Endodermal cell (in vitro differentiated cells): ENCODE data around the gene ZNF681. TPM values are rescaled to one million over a fixed set of nuclear protein-coding genes. Genes with fewer than 3 reads are reported as not detected.

Experiments
- DNase-seq: peaks from one replicate; pipeline ENCODE4 v3.0.0-alpha.2; 2017
- H3K27ac ChIP-seq: 2 replicates; pipeline ENCODE4 v1.5.1; 2013; ENCODE audit warnings: mild to moderate bottlenecking, low read depth, low read length, moderate library complexity
- H3K27me3 ChIP-seq: 2 replicates; pipeline ENCODE4 v1.6.1; 2013; ENCODE audit warnings: mild to moderate bottlenecking, low read length, moderate library complexity; ENCODE audit not compliant: insufficient read depth, control insufficient read depth, poor library complexity, severe bottlenecking
- H3K36me3 ChIP-seq: 2 replicates; pipeline ENCODE4 v1.7.0; 2013; ENCODE audit warnings: mild to moderate bottlenecking, low read length, moderate library complexity; ENCODE audit not compliant: control insufficient read depth, insufficient read depth
- H3K4me1 ChIP-seq: one replicate; pipeline ENCODE4 v1.7.0; 2013; ENCODE audit warnings: low read length; ENCODE audit not compliant: control insufficient read depth, insufficient read depth
- H3K4me3 ChIP-seq: 2 replicates; pipeline ENCODE4 v1.5.1; 2013; ENCODE audit warnings: mild to moderate bottlenecking, low read length, moderate library complexity
- H3K9ac ChIP-seq: 2 replicates; pipeline ENCODE4 v1.6.1; 2013; ENCODE audit warnings: mild to moderate bottlenecking, low read length, moderate library complexity; ENCODE audit not compliant: poor library complexity, severe bottlenecking; ENCODE audit errors: extremely low read depth
- H3K9me3 ChIP-seq: 2 replicates; pipeline ENCODE4 v1.6.1; 2013; ENCODE audit warnings: mild to moderate bottlenecking, low read length, moderate library complexity; ENCODE audit not compliant: control insufficient read depth
- H3K27ac Mint-ChIP-seq: 2 replicates; pipeline ENCODE4 v1.8.0; 2020; ENCODE audit warnings: mixed read lengths
- H3K27me3 Mint-ChIP-seq: 2 replicates; pipeline ENCODE4 v1.8.0; 2021; ENCODE audit warnings: mild to moderate bottlenecking, mixed read lengths; ENCODE audit not compliant: insufficient read depth
- H3K36me3 Mint-ChIP-seq: 2 replicates; pipeline ENCODE4 v1.8.0; 2020; ENCODE audit warnings: low read depth, mixed read lengths
- H3K4me1 Mint-ChIP-seq: 2 replicates; pipeline ENCODE4 v1.8.0; 2020; ENCODE audit warnings: mixed read lengths
- H3K4me3 Mint-ChIP-seq: 2 replicates; pipeline ENCODE4 v1.8.0; 2020; ENCODE audit warnings: mild to moderate bottlenecking, moderate library complexity, mixed read lengths
- H3K9me3 Mint-ChIP-seq: 2 replicates; pipeline ENCODE4 v1.8.0; 2020; ENCODE audit warnings: mild to moderate bottlenecking, mixed read lengths
- WGBS, 2 experiments: methylation state at CpG; one replicate each; pipeline versions ENCODE4 v1.1.5 to v1.1.7; 2013; ENCODE audit warnings: missing lambda C conversion rate in 2 of 2, mixed read lengths in 1 of 2; ENCODE audit not compliant: insufficient coverage in 1 of 2, insufficient read length in 1 of 2; 5-methylcytosine and 5-hydroxymethylcytosine counted together
- total RNA-seq, 2 donors: library from RNA; stranded (reverse); fragmentation: NEBNext Ultra II Directional in 1 of 2; extraction: Animal tissue kit (Norgen Biotek cat#: 25700) in 1 of 2; gene quantifications; 2 replicates in 1 of 2; 3 replicates in 1 of 2; pipeline ENCODE4 v1.2.1, GENCODE V29; 2021
- TF ChIP-seq, protein P1 (sequence below): fragments of 200-600 bp; sonication (generic); conservative IDR thresholded peaks from 2 replicates; pipeline ENCODE4 v1.5.0; 2021; ENCODE audit warnings: antibody characterized with exemption, mild to moderate bottlenecking

ZNF681 gene
- total RNA-seq, 2 donors from 2014 or later, result 3.5 to 11.3 TPM

DNA sequence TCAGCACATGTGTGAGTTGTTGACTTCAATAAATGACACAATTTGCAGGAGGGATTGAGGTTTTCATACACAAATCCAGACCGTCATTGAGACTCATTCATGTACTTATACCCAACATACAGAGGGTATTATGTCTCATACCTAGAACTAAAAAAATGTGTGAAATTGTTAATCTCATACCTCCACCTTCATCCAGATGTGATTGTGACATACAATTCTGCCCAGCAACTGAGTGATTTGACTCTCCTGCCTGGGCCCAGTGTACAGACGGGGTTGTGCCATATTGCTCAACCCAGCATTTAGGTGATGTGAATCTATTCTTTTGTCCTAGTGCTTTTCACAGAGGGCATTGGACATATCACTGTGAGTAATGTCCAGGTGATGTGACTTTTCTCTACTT, 12.6 kb upstream of the ZNF681 start:
- Histone ChIP-seq H3K9me3 (peaks cover 5% of the 10 kb centered on the region), H3K4me3 (no peak overlapping the region), H3K27me3 (no peaks in the 10 kb centered on the region), H3K36me3 (peaks cover 69% of the 10 kb centered on the region), H3K27ac (no peak overlapping the region), H3K4me1 (no peaks in the 10 kb centered on the region), H3K9ac (no peak overlapping the region)
- no peak overlapping the region for H3K27ac Mint-ChIP-seq
- no peaks in the 10 kb centered on the region for H3K27me3 Mint-ChIP-seq
- H3K36me3 Mint-ChIP-seq, result peaks cover 70% of the 10 kb centered on the region
- H3K4me1 Mint-ChIP-seq, result peaks cover 25% of the 10 kb centered on the region
- no peaks in the 10 kb centered on the region for H3K9me3 Mint-ChIP-seq
- DNase-seq, result no peak
- no peak overlapping the region for H3K4me3 Mint-ChIP-seq
- TF ChIP-seq, protein P1, sequence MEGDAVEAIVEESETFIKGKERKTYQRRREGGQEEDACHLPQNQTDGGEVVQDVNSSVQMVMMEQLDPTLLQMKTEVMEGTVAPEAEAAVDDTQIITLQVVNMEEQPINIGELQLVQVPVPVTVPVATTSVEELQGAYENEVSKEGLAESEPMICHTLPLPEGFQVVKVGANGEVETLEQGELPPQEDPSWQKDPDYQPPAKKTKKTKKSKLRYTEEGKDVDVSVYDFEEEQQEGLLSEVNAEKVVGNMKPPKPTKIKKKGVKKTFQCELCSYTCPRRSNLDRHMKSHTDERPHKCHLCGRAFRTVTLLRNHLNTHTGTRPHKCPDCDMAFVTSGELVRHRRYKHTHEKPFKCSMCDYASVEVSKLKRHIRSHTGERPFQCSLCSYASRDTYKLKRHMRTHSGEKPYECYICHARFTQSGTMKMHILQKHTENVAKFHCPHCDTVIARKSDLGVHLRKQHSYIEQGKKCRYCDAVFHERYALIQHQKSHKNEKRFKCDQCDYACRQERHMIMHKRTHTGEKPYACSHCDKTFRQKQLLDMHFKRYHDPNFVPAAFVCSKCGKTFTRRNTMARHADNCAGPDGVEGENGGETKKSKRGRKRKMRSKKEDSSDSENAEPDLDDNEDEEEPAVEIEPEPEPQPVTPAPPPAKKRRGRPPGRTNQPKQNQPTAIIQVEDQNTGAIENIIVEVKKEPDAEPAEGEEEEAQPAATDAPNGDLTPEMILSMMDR, result no peak
- 80 to 100% methylated on average over 1 of the region's 2 CpGs for WGBS, 2 experiments

DNA sequence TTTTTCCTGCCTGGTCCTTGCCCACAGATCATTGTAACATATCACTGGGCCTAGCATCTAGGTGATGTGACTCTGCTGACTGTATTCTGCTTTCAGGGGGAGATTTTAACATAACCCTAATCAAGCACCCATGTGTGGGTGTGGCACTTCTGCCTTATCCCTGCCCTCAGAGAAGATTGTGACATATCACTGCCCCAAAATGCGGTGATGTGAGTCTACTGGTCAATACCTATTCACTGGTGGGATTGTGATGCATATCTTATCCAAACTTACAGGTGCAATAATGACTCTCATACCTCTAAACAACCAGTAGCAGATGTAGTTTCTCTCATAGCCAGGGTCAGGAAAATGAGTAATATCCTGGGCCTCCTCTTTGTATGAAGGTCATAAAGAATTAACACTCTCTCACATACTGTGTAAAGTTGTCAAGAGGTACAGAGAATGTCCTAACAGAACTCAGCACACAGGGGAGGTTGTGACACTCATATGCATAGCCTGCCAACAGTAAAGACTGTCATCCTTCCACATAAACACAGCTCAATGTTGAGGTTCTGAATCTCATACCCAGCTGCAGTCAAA, 12.1 kb upstream of the ZNF681 start:
- Histone ChIP-seq H3K36me3 (peaks cover 67% of the 10 kb centered on the region), H3K9me3 (peaks cover 5% of the 10 kb centered on the region), H3K9ac (no peak overlapping the region), H3K4me3 (no peak overlapping the region), H3K4me1 (no peaks in the 10 kb centered on the region), H3K27ac (no peak overlapping the region), H3K27me3 (no peaks in the 10 kb centered on the region)
- H3K9me3 Mint-ChIP-seq, result no peaks in the 10 kb centered on the region
- peaks cover 68% of the 10 kb centered on the region for H3K36me3 Mint-ChIP-seq
- TF ChIP-seq, protein P1, result no peak
- H3K27ac Mint-ChIP-seq, result no peak overlapping the region
- 85% methylated on average over 1 of the region's 1 CpG; no CpG with 5 or more reads in 1 of the 2 experiments for WGBS, 2 experiments
- H3K4me3 Mint-ChIP-seq, result no peak overlapping the region
- no peaks in the 10 kb centered on the region for H3K27me3 Mint-ChIP-seq
- DNase-seq, result no peak
- H3K4me1 Mint-ChIP-seq, result peaks cover 25% of the 10 kb centered on the region

DNA sequence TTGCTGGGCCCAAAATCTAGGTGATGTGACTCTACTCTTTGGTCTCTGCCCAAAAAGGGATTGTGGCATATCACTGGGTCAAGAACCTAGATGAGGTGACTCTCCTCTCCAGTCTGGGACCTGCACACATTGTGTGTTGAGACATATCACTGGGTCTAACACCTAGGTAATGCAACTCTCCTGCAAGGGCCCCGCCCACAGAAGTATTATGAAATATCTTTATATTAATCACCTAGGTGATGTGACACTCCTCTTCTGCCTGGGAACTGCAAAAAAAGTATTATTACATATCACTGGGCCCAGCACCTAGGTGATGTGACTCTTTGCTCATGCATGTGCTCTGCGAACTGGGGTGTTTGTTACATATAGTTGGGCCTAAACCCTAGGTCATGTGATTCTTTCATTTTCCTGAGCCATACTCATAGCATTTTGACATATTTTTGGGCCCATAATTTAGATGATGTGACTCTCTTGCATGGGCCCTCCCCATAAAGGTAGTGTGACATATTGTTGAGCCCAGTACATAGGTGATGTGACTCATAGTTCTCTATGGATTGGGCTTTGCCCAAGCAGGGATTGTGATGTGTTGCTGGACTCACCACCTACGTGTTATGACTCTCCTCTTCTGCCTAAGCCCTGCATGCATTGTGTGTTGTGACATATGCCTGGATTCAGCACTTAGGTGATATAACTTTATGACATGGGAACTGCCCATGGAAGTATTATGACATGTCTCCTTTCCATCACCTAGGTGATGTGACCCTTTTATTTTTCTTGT, 11.2 kb upstream of the ZNF681 start:
- TF ChIP-seq, protein P1, result no peak
- no peaks in the 10 kb centered on the region for H3K4me1 ChIP-seq
- WGBS, 2 experiments, result 82 to 100% methylated on average over 1 to 3 of the region's 3 CpGs
- no peak overlapping the region for H3K4me3 ChIP-seq
- H3K9me3 ChIP-seq, result peaks cover 5% of the 10 kb centered on the region
- H3K27ac ChIP-seq, result no peak overlapping the region
- no peaks in the 10 kb centered on the region for H3K27me3 ChIP-seq
- H3K9ac ChIP-seq, result no peak overlapping the region
- H3K36me3 Mint-ChIP-seq, result peaks cover 72% of the 10 kb centered on the region
- no peak for DNase-seq
- no peaks in the 10 kb centered on the region for H3K27me3 Mint-ChIP-seq
- H3K27ac Mint-ChIP-seq, result no peak overlapping the region
- H3K4me3 Mint-ChIP-seq, result no peak overlapping the region
- H3K36me3 ChIP-seq, result peaks cover 68% of the 10 kb centered on the region
- H3K9me3 Mint-ChIP-seq, result no peaks in the 10 kb centered on the region
- peaks cover 28% of the 10 kb centered on the region for H3K4me1 Mint-ChIP-seq
